ENCODE results near the gene SNX9.

SNX9 gene

GRCh38 chr6:157808405-157808950 lies 14.6 kb upstream of the SNX9 start:
- no peak overlapping the region for H3K4me2 ChIP-seq (ENCODE audit: low read length, poor library complexity, severe bottlenecking)
- H3K9me3 ChIP-seq (ENCODE audit: control insufficient read depth, low read length), result peaks cover 9% of the 10 kb centered on the region
- 94% methylated on average over 1 of the region's 2 CpGs for WGBS
- no peak overlapping the region for H3K9ac ChIP-seq (ENCODE audit: low read length)
- no peak overlapping the region for H3K27ac ChIP-seq (ENCODE audit: low read length, poor library complexity, severe bottlenecking)
- no peaks in the 10 kb centered on the region for H3K79me1 ChIP-seq (replicated peaks; ENCODE audit: low read length, poor library complexity, severe bottlenecking)
- no peak overlapping the region for H3K23ac ChIP-seq (ENCODE audit: low read length in 2 of 2)
- no peak overlapping the region for H2BK12ac ChIP-seq (ENCODE audit: low read length in 2 of 2)
- no peak overlapping the region for H4K8ac ChIP-seq (ENCODE audit: low read length)
- peak overlapping the region in 1 of 2 experiments; percentile 18 for H3K4me3 ChIP-seq (ENCODE audit: insufficient read depth in 1 of 2, low read depth in 1 of 2, low read length in 2 of 2)
- no peak overlapping the region for H3K18ac ChIP-seq (ENCODE audit: low read depth in 1 of 2, low read length in 2 of 2)
- no peak overlapping the region for H2AFZ ChIP-seq (ENCODE audit: low read depth, low read length)
- H3K14ac ChIP-seq (ENCODE audit: low read length in 2 of 2), result no peak overlapping the region
- H3K36me3 ChIP-seq (ENCODE audit: control insufficient read depth in 1 of 2, insufficient read depth in 2 of 2, low read depth in 1 of 2, low read length in 2 of 2), result no peaks in the 10 kb centered on the region
- H3K4ac ChIP-seq (ENCODE audit: low read depth in 1 of 2, low read length in 2 of 2), result no peak overlapping the region
- H3K4me1 ChIP-seq (ENCODE audit: control insufficient read depth, insufficient read depth, low read depth, low read length), result peaks cover 4% of the 10 kb centered on the region
- H4K91ac ChIP-seq (ENCODE audit: low read length), result no peak overlapping the region
- no peak for DNase-seq
- H2BK15ac ChIP-seq (ENCODE audit: low read depth, poor library complexity, severe bottlenecking), result no peak overlapping the region
- no peaks in the 10 kb centered on the region for H3K27me3 ChIP-seq (ENCODE audit: control insufficient read depth in 1 of 2, insufficient read depth in 1 of 2, low read length in 2 of 2)
- no peak overlapping the region for H2AK5ac ChIP-seq (ENCODE audit: low read length, severe bottlenecking)
- no peak overlapping the region for H2BK5ac ChIP-seq (ENCODE audit: low read depth, low read length, poor library complexity, severe bottlenecking)
- no peak overlapping the region for H2BK120ac ChIP-seq (ENCODE audit: low read depth, low read length)

- Histone ChIP-seq H4K8ac (ENCODE audit: low read length) (no peak overlapping the region), H2AFZ (ENCODE audit: low read depth, low read length) (no peak overlapping the region), H2BK12ac (ENCODE audit: low read length in 2 of 2) (no peak overlapping the region), H2BK120ac (ENCODE audit: low read depth, low read length) (no peak overlapping the region), H3K9me3 (ENCODE audit: control insufficient read depth, low read length) (peaks cover 9% of the 10 kb centered on the region), H2AK5ac (ENCODE audit: low read length, severe bottlenecking) (no peak overlapping the region), H3K27me3 (ENCODE audit: control insufficient read depth in 1 of 2, insufficient read depth in 1 of 2, low read length in 2 of 2) (no peaks in the 10 kb centered on the region), H2BK15ac (ENCODE audit: low read depth, poor library complexity, severe bottlenecking) (no peak overlapping the region), H3K14ac (ENCODE audit: low read length in 2 of 2) (no peak overlapping the region), H2BK5ac (ENCODE audit: low read depth, low read length, poor library complexity, severe bottlenecking) (no peak overlapping the region), H3K9ac (ENCODE audit: low read length) (no peak overlapping the region), H3K79me1 (replicated peaks; ENCODE audit: low read length, poor library complexity, severe bottlenecking) (no peaks in the 10 kb centered on the region), H3K4ac (ENCODE audit: low read depth in 1 of 2, low read length in 2 of 2) (no peak overlapping the region), H3K4me1 (ENCODE audit: control insufficient read depth, insufficient read depth, low read depth, low read length) (peaks cover 4% of the 10 kb centered on the region), H3K36me3 (ENCODE audit: control insufficient read depth in 1 of 2, insufficient read depth in 2 of 2, low read depth in 1 of 2, low read length in 2 of 2) (no peaks in the 10 kb centered on the region), H3K23ac (ENCODE audit: low read length in 2 of 2) (no peak overlapping the region), H4K91ac (ENCODE audit: low read length) (no peak overlapping the region), H3K27ac (ENCODE audit: low read length, poor library complexity, severe bottlenecking) (no peak overlapping the region), H3K4me2 (ENCODE audit: low read length, poor library complexity, severe bottlenecking) (no peak overlapping the region), H3K4me3 (ENCODE audit: insufficient read depth in 1 of 2, low read depth in 1 of 2, low read length in 2 of 2) (no peak overlapping the region), H3K18ac (ENCODE audit: low read depth in 1 of 2, low read length in 2 of 2) (no peak overlapping the region)
- 29% methylated on average over 1 of the region's 1 CpG for WGBS
- no peak for DNase-seq
These were observed 13.4 kb upstream of the SNX9 start for GRCh38 chr6:157809613-157810012.

GRCh38 chr6:157811137-157811475 lies 11.9 kb upstream of the SNX9 start:
- Histone ChIP-seq H3K4me3 (ENCODE audit: insufficient read depth in 1 of 2, low read depth in 1 of 2, low read length in 2 of 2) (no peak overlapping the region), H3K4ac (ENCODE audit: low read depth in 1 of 2, low read length in 2 of 2) (no peak overlapping the region), H3K4me1 (ENCODE audit: control insufficient read depth, insufficient read depth, low read depth, low read length) (peaks cover 4% of the 10 kb centered on the region), H3K36me3 (ENCODE audit: control insufficient read depth in 1 of 2, insufficient read depth in 2 of 2, low read depth in 1 of 2, low read length in 2 of 2) (no peaks in the 10 kb centered on the region), H3K79me1 (replicated peaks; ENCODE audit: low read length, poor library complexity, severe bottlenecking) (no peaks in the 10 kb centered on the region), H3K14ac (ENCODE audit: low read length in 2 of 2) (no peak overlapping the region), H2AFZ (ENCODE audit: low read depth, low read length) (no peak overlapping the region), H2BK5ac (ENCODE audit: low read depth, low read length, poor library complexity, severe bottlenecking) (no peak overlapping the region), H2AK5ac (ENCODE audit: low read length, severe bottlenecking) (no peak overlapping the region), H2BK12ac (ENCODE audit: low read length in 2 of 2) (no peak overlapping the region), H2BK120ac (ENCODE audit: low read depth, low read length) (no peak overlapping the region), H3K27me3 (ENCODE audit: control insufficient read depth in 1 of 2, insufficient read depth in 1 of 2, low read length in 2 of 2) (no peaks in the 10 kb centered on the region), H3K9me3 (ENCODE audit: control insufficient read depth, low read length) (peaks cover 9% of the 10 kb centered on the region), H4K8ac (ENCODE audit: low read length) (no peak overlapping the region), H3K4me2 (ENCODE audit: low read length, poor library complexity, severe bottlenecking) (no peak overlapping the region), H3K18ac (ENCODE audit: low read depth in 1 of 2, low read length in 2 of 2) (no peak overlapping the region), H3K23ac (ENCODE audit: low read length in 2 of 2) (no peak overlapping the region), H2BK15ac (ENCODE audit: low read depth, poor library complexity, severe bottlenecking) (no peak overlapping the region), H4K91ac (ENCODE audit: low read length) (no peak overlapping the region), H3K9ac (ENCODE audit: low read length) (peak overlapping the region; percentile 92), H3K27ac (ENCODE audit: low read length, poor library complexity, severe bottlenecking) (no peak overlapping the region)
- no peak for DNase-seq

GRCh38 chr6:157811476-157812173 lies 11.4 kb upstream of the SNX9 start:
- H3K27me3 ChIP-seq (ENCODE audit: control insufficient read depth in 1 of 2, insufficient read depth in 1 of 2, low read length in 2 of 2), result no peaks in the 10 kb centered on the region
- no peak overlapping the region for H2BK12ac ChIP-seq (ENCODE audit: low read length in 2 of 2)
- H3K79me1 ChIP-seq (replicated peaks; ENCODE audit: low read length, poor library complexity, severe bottlenecking), result no peaks in the 10 kb centered on the region
- H3K14ac ChIP-seq (ENCODE audit: low read length in 2 of 2), result no peak overlapping the region
- no peak overlapping the region for H4K91ac ChIP-seq (ENCODE audit: low read length)
- H3K4me2 ChIP-seq (ENCODE audit: low read length, poor library complexity, severe bottlenecking), result no peak overlapping the region
- H3K4me3 ChIP-seq (ENCODE audit: insufficient read depth in 1 of 2, low read depth in 1 of 2, low read length in 2 of 2), result no peak overlapping the region
- H2AFZ ChIP-seq (ENCODE audit: low read depth, low read length), result no peak overlapping the region
- peaks cover 4% of the 10 kb centered on the region for H3K4me1 ChIP-seq (ENCODE audit: control insufficient read depth, insufficient read depth, low read depth, low read length)
- no peak overlapping the region for H2BK120ac ChIP-seq (ENCODE audit: low read depth, low read length)
- no peak overlapping the region for H3K18ac ChIP-seq (ENCODE audit: low read depth in 1 of 2, low read length in 2 of 2)
- no peak overlapping the region for H2BK15ac ChIP-seq (ENCODE audit: low read depth, poor library complexity, severe bottlenecking)
- H3K27ac ChIP-seq (ENCODE audit: low read length, poor library complexity, severe bottlenecking), result no peak overlapping the region
- WGBS, result 100% methylated on average over 2 of the region's 3 CpGs
- peaks cover 9% of the 10 kb centered on the region for H3K9me3 ChIP-seq (ENCODE audit: control insufficient read depth, low read length)
- no peak overlapping the region for H2AK5ac ChIP-seq (ENCODE audit: low read length, severe bottlenecking)
- no peaks in the 10 kb centered on the region for H3K36me3 ChIP-seq (ENCODE audit: control insufficient read depth in 1 of 2, insufficient read depth in 2 of 2, low read depth in 1 of 2, low read length in 2 of 2)
- H4K8ac ChIP-seq (ENCODE audit: low read length), result no peak overlapping the region
- no peak overlapping the region for H2BK5ac ChIP-seq (ENCODE audit: low read depth, low read length, poor library complexity, severe bottlenecking)
- no peak overlapping the region for H3K23ac ChIP-seq (ENCODE audit: low read length in 2 of 2)
- DNase-seq, result no peak
- peak overlapping the region; percentile 92 for H3K9ac ChIP-seq (ENCODE audit: low read length)
- no peak overlapping the region for H3K4ac ChIP-seq (ENCODE audit: low read depth in 1 of 2, low read length in 2 of 2)
